Adrenal gland (tissue), 12 donors: ENCODE measurements around the gene GADD45B. TPM values are rescaled to one million over a fixed set of nuclear protein-coding genes. Genes with fewer than 3 reads are reported as not detected.
A peak's percentile ranks its signal among the peaks of the same experiment; 100 is the strongest.

Experiments used
- DNase-seq, 7 donors: peaks; one replicate each; pipeline ENCODE4 v3.0.0-alpha.2; 2019 to 2020
- H3K27ac ChIP-seq, 5 donors: fragments of 200-600 bp; sonication (generic) in 4 of 5; 1 replicate in 3 of 5; 2 replicates in 2 of 5; pipeline versions ENCODE4 v1.5.1 to v1.8.0; 2016 to 2020; ENCODE audit warnings: mild to moderate bottlenecking in 1 of 5
- H3K27me3 ChIP-seq: fragments of 200-600 bp; 2 replicates; pipeline ENCODE4 v1.8.0; 2021
- H3K36me3 ChIP-seq, 2 donors: fragments of 200-600 bp; replicated peaks in 1 of 2; 1 replicate in 1 of 2; 2 replicates in 1 of 2; pipeline versions ENCODE4 v1.5.1 to v1.8.0; 2018 to 2022
- H3K4me1 ChIP-seq, 2 donors: fragments of 200-600 bp; replicated peaks in 1 of 2; 1 replicate in 1 of 2; 2 replicates in 1 of 2; pipeline versions ENCODE4 v1.5.1 to v1.8.0; 2018 to 2021
- H3K4me3 ChIP-seq, 4 donors: fragments of 200-600 bp; sonication (generic) in 3 of 4; one replicate each; pipeline ENCODE4 v1.5.1; 2016 to 2018
- H3K9me3 ChIP-seq, 3 donors: fragments of 200-600 bp; sonication (generic) in 1 of 3; replicated peaks in 1 of 3; 1 replicate in 2 of 3; 2 replicates in 1 of 3; pipeline versions ENCODE4 v1.5.1 to v1.8.0; 2016 to 2021
- POLR2A ChIP-seq, 2 donors: fragments of 450-650 bp; IDR thresholded peaks; one replicate each; pipeline ENCODE4 v1.6.1; 2017; ENCODE audit warnings: antibody characterized with exemption in 2 of 2, mild to moderate bottlenecking in 2 of 2, moderate library complexity in 1 of 2
- WGBS, 4 donors: extraction: QIAGEN DNeasy Blood & Tissue Kit in 2 of 4; methylation state at CpG; one replicate each; pipeline versions ENCODE4 v1.1.5 to v1.1.7; 2013 to 2017; 5-methylcytosine and 5-hydroxymethylcytosine counted together
- intact Hi-C, 2 donors: fragments of 100-400 bp; cut with DNase I; formaldehyde crosslinking; loops; one replicate each; pipeline versions ENCODE4 v1.14.1 to v1.15.0; 2022 to 2023
- polyA plus RNA-seq, 3 donors: library from polyadenylated mRNA; stranded (reverse); fragments of 200-250 nt in 2 of 3; fragments of 350-450 nt in 1 of 3; fragmentation: Illumina TruSeq in 1 of 3; extraction: RNeasy Lipid Tissue Mini Kit (QIAGEN cat#74804) in 1 of 3; gene quantifications; one replicate each; pipeline ENCODE4 v1.2.3, GENCODE V29; 2013 to 2014
- total RNA-seq, 9 donors: library from RNA; depleted of rRNA in 4 of 9; stranded (reverse); fragments of >200 nt in 4 of 9; fragments of 120-200 nt in 1 of 9; fragmentation: NEBNext Ultra II Directional in 1 of 9; extraction: Animal tissue kit (Norgen Biotek cat#: 25700) in 1 of 9; gene quantifications; one replicate each; pipeline versions ENCODE4 v1.1.0 to v1.2.4, GENCODE V29; 2013 to 2023
- TF ChIP-seq, protein P1 (sequence below), 6 experiments: fragments of 450-650 bp in 4 of 6; fragments of 200-600 bp in 2 of 6; sonication (generic) in 1 of 6; IDR thresholded peaks; 1 replicate in 5 of 6; 2 replicates in 1 of 6; pipeline versions ENCODE4 v1.5.1 to v1.8.0; 2016 to 2021; ENCODE audit warnings: antibody characterized with exemption in 6 of 6, mild to moderate bottlenecking in 2 of 6, moderate library complexity in 1 of 6
- donor health status: healthy with polysubstance abuse.
- donor health status: Bipolar disorder and iron deficiency.
- donor health status: DM: yes; HTN: yes; CAD: no.
- donor health status: DM: no; HTN: no; CAD: no.
- donor health status: DM: no; HTN: no; CAD: no.
- donor health status: DM: yes; HTN: yes; CAD: no.

GADD45B gene
- total and polyA plus RNA-seq, 12 donors = 14.1 to 132 (median 72.4) TPM

DNA sequence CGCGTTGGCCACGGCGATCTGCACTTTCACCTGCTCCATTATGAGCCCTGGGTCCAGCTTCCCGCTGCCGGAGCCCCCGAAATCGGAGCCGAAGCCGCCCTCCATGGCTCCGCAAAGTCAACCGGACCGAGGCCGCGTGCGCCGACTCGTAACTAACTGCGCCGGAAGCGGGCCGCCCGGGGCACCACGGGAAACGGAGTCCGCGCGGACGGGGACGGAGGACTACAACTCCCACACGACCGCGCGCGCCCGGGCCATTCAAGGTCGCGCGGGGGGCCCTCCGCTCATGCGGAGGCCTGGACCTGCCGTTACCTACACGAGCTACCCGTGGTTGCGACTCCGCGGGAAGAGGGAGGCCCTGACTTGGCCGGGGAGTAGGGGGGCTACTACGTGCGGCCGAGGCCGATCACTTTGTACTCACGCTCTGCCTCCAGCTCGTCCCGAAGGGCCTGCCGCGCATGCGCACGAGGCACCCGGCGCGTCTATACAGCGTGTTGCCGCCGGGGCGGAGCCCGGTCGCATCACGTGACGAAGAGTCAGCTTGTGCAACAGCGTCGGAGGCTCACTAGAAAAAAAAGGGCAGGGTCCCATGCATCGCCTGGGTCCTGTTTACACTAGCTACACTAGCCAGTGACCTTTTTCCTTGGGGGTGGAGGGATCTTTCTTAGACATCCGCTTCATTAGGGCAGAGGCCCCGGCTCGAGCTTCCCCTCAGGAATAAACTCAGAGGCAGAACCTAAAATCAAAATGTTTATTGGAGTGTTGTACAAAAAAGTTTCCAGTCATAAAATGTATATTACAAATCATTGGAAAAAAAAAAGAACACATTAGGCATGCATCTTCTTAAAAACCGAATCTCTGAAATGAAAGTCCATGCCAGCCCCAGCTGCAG is 48.3 kb upstream of the GADD45B start, which contains the start of gene TIMM13:
TSS of gene TIMM13 (minus strand) at position 158 of the 892 bp plus-strand sequence. CDS start at position 105, 53 bp downstream.
- H3K27ac ChIP-seq = peak within 1 kb of the TSS; percentile 91 to 98 (median 97)
- H3K36me3 ChIP-seq = peaks cover 0 to 4% of the 10 kb centered on the region in 2 donors
- peak; percentile 95 to 99 (median 97) for DNase-seq
- H3K4me1 ChIP-seq = peaks cover 41 to 45% of the 10 kb centered on the region in 2 donors
- no peaks in the 10 kb centered on the region for H3K27me3 ChIP-seq
- 0 to 1% (median 1%) methylated on average over 24 to 77 of the region's 77 CpGs for WGBS, 4 donors
- TF ChIP-seq POLR2A (IDR thresholded peaks at IDR 0.05) = peak in 1 of 2 donors; percentile 76
- TF ChIP-seq, protein P1, sequence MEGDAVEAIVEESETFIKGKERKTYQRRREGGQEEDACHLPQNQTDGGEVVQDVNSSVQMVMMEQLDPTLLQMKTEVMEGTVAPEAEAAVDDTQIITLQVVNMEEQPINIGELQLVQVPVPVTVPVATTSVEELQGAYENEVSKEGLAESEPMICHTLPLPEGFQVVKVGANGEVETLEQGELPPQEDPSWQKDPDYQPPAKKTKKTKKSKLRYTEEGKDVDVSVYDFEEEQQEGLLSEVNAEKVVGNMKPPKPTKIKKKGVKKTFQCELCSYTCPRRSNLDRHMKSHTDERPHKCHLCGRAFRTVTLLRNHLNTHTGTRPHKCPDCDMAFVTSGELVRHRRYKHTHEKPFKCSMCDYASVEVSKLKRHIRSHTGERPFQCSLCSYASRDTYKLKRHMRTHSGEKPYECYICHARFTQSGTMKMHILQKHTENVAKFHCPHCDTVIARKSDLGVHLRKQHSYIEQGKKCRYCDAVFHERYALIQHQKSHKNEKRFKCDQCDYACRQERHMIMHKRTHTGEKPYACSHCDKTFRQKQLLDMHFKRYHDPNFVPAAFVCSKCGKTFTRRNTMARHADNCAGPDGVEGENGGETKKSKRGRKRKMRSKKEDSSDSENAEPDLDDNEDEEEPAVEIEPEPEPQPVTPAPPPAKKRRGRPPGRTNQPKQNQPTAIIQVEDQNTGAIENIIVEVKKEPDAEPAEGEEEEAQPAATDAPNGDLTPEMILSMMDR (IDR thresholded peaks at IDR 0.05) = no peak
- peak within 1 kb of the TSS; percentile 43 to 96 (median 52) for H3K4me3 ChIP-seq
- H3K9me3 ChIP-seq = no peaks in the 10 kb centered on the region
- intact Hi-C loops = no loop called here

DNA sequence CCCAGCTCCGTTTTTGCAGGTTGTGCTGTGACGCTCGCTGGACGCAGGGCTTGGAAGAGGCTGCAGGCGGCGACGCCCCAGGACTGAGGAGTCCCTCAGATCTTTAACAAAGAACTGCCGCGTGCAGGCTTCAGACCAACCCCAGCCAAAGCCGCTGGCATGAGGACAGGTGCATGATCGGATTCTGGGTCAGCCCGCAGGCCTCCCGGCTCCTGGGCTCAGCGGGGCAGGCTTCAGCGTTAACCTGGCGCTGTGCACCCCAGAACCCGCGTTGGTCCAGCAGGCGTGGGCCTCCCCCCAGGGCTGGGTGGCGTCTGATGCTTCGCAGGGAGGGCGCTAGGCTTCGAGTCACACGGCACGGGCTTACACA is 47.6 kb upstream of the GADD45B start:
- Histone ChIP-seq H3K36me3 (peaks cover 0 to 4% of the 10 kb centered on the region in 2 donors), H3K27me3 (no peaks in the 10 kb centered on the region), H3K4me3 (peak overlapping the region in 1 of 4 donors; percentile 61), H3K4me1 (peaks cover 37 to 40% of the 10 kb centered on the region in 2 donors), H3K9me3 (no peaks in the 10 kb centered on the region), H3K27ac (peak overlapping the region in 4 of 5 donors; percentile 93 to 98 (median 97))
- no peak for TF ChIP-seq POLR2A (IDR thresholded peaks at IDR 0.05)
- TF ChIP-seq, protein P1 (IDR thresholded peaks at IDR 0.05) = no peak
- WGBS, 4 donors = 34 to 56% (median 42%) methylated on average over 9 to 25 of the region's 25 CpGs
- intact Hi-C loops = no loop called here
- DNase-seq = peak in 6 of 7 donors; percentile 41 to 76 (median 49)

DNA sequence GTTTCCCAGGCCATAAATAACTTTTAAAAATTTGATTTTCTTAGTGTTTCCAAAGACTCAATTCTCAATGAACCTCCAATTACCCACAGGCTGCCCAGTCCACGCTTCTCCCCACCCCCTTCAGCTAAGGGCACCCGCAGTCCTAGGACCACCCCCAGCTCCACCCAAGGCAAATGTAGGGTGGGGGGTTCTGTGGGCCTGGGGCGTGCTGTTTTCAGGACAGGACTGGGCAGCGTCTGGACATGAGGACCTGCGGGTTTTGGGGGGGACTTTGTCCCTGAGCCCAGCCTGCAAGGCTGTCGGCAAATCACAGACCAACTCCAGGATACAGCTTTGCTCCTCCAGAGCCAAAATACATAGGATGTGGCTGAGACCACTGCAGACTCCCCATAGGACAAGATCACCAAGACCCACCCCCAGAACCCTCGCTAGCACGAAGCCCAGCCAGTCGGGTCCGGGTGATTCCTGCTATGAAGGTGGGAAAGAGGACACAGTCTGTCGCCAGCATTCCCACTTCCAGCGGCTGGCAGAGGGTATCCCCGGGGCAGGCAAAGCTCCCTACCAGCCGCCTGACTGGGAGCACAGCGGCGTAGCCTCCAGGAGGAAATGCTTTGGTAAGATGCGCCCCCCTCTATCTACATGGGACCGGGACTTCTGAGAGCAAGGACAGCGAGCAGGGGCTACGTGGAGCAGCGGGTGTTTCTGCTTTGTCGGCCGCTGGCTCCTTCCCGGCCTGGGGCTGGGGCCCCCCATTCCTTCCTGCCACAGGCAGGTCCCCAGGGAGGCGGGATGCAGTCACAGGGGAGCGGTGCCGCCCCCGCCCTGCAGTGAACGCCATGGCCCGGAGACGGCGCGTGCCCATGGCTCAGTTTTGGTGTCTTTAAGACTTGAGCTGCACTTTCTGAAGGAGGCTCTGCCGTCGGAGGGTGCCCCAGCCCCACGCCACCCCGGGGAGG is 46.9 kb upstream of the GADD45B start:
- peaks cover 30 to 33% of the 10 kb centered on the region in 2 donors for H3K4me1 ChIP-seq
- 73 to 85% (median 75%) methylated on average over 20 to 37 of the region's 37 CpGs for WGBS, 4 donors
- H3K4me3 ChIP-seq = no peak overlapping the region
- peaks cover 0 to 4% of the 10 kb centered on the region in 2 donors for H3K36me3 ChIP-seq
- no peaks in the 10 kb centered on the region for H3K9me3 ChIP-seq
- TF ChIP-seq, protein P1 (IDR thresholded peaks at IDR 0.05) = no peak
- TF ChIP-seq POLR2A (IDR thresholded peaks at IDR 0.05) = no peak
- DNase-seq = no peak
- H3K27ac ChIP-seq = no peak overlapping the region
- intact Hi-C loops = no loop called here
- no peaks in the 10 kb centered on the region for H3K27me3 ChIP-seq
